ENCODE measurements around the gene ZSCAN4.

Gene ZSCAN4

GRCh38 chr19:57682226-57682766 is 13.6 kb downstream of the ZSCAN4 start:
- DNase-seq = no peak

GRCh38 chr19:57686727-57687126 is 18.0 kb downstream of the ZSCAN4 start:
- DNase-seq = no peak

- DNase-seq = no peak
Observed at GRCh38 chr19:57687363-57688010, 18.8 kb downstream of the ZSCAN4 start.

GRCh38 chr19:57688011-57688763 is 19.5 kb downstream of the ZSCAN4 start:
- no peak for DNase-seq

- no peak for DNase-seq
Observed at GRCh38 chr19:57689750-57690149, 21.0 kb downstream of the ZSCAN4 start.

- DNase-seq = no peak
Observed at GRCh38 chr19:57701625-57702024, 32.9 kb downstream of the ZSCAN4 start.

- no peak for DNase-seq
Observed at GRCh38 chr19:57706346-57706745, 37.6 kb downstream of the ZSCAN4 start.

GRCh38 chr19:57708641-57709361 is 40.1 kb downstream of the ZSCAN4 start, which contains the start of gene ZNF154:
Gene ZNF154 (minus strand): TSS chr19:57709204. CDS start chr19:57708971, 233 bp downstream.
- no peak for DNase-seq

GRCh38 chr19:57709616-57710015 is 40.9 kb downstream of the ZSCAN4 start:
- no peak for DNase-seq

- no peak for DNase-seq
Observed at GRCh38 chr19:57712222-57712621, 43.5 kb downstream of the ZSCAN4 start.

GRCh38 chr19:57719424-57719823 is 50.7 kb downstream of the ZSCAN4 start:
- DNase-seq = no peak

- no peak for DNase-seq
Observed at GRCh38 chr19:57719901-57720519, 51.3 kb downstream of the ZSCAN4 start.

- no peak for DNase-seq
Observed at GRCh38 chr19:57720878-57721277, 52.1 kb downstream of the ZSCAN4 start.
